Transverse colon (tissue), 4 donors: ENCODE measurements around the gene STXBP1. TPM values are rescaled to one million over a fixed set of nuclear protein-coding genes. Genes with fewer than 3 reads are reported as not detected.

ENCODE experiments used
- DNase-seq: peaks from one replicate; pipeline ENCODE4 v3.0.0-alpha.2; 2019
- H3K27ac ChIP-seq, 4 donors: fragments of 200-600 bp; sonication (generic); 2 replicates each; pipeline ENCODE4 v1.5.1; 2016 to 2018; ENCODE audit warnings: inconsistent platforms in 4 of 4
- H3K27me3 ChIP-seq: fragments of 200-600 bp; sonication (generic); 2 replicates; pipeline ENCODE4 v1.5.1; 2017; ENCODE audit warnings: inconsistent platforms
- H3K36me3 ChIP-seq, 4 donors: fragments of 200-600 bp; sonication (generic); 2 replicates each; pipeline ENCODE4 v1.5.1; 2017 to 2019; ENCODE audit warnings: inconsistent platforms in 4 of 4
- H3K4me1 ChIP-seq, 4 donors: fragments of 200-600 bp; sonication (generic); 2 replicates each; pipeline ENCODE4 v1.5.1; 2017 to 2020; ENCODE audit warnings: inconsistent platforms in 4 of 4
- H3K4me3 ChIP-seq, 4 donors: fragments of 200-600 bp; sonication (generic); 1 replicate in 1 of 4; 2 replicates in 3 of 4; pipeline versions ENCODE4 v1.5.1 to v1.6.1; 2017 to 2019; ENCODE audit warnings: inconsistent platforms in 4 of 4
- H3K9me3 ChIP-seq, 2 donors: fragments of 200-600 bp; sonication (generic); 2 replicates each; pipeline ENCODE4 v1.5.1; 2017 to 2019; ENCODE audit warnings: inconsistent platforms in 2 of 2
- EP300 ChIP-seq: sonication (generic); formaldehyde crosslinking; IDR thresholded peaks from one replicate; pipeline ENCODE4 v1.6.1; 2017; ENCODE audit warnings: antibody characterized with exemption, low read depth
- POLR2A ChIP-seq: fragments of 450-650 bp; IDR thresholded peaks from one replicate; pipeline ENCODE4 v1.6.1; 2016; ENCODE audit warnings: antibody characterized with exemption, mild to moderate bottlenecking, moderate library complexity
- POLR2AphosphoS5 ChIP-seq, 3 donors: sonication (generic); formaldehyde crosslinking; IDR thresholded peaks; one replicate each; pipeline ENCODE4 v1.6.1; 2016; ENCODE audit warnings: antibody characterized with exemption in 3 of 3
- WGBS, 2 donors: methylation state at CpG; one replicate each; pipeline ENCODE4 v1.1.5; 2018; ENCODE audit warnings: low coverage in 1 of 2; 5-methylcytosine and 5-hydroxymethylcytosine counted together
- in situ Hi-C, 4 donors: fragments of 200-750 bp; cut with MboI; loops; one replicate each; pipeline versions ENCODE4 v1.15.0 to v1.15.1; 2017; ENCODE audit warnings: low sequenced_read_pairs in 3 of 4, low pct_ligation_motif_present in 1 of 4, low pct_unique_long_range_greater_than_20kb in 1 of 4
- intact Hi-C: fragments of 100-400 bp; cut with DNase I; formaldehyde crosslinking; loops from one replicate; pipeline ENCODE4 v1.15.1; 2023; ENCODE audit warnings: low total_unique reads
- total RNA-seq, 4 donors: library from RNA; depleted of rRNA; stranded (reverse); fragments of >200 nt; gene quantifications; one replicate each; pipeline ENCODE4 v1.1.0, GENCODE V29; 2016
- TF ChIP-seq, protein P1 (sequence below), 5 experiments: fragments of 200-600 bp in 3 of 5; fragments of 450-650 bp in 2 of 5; sonication (generic) in 3 of 5; IDR thresholded peaks; 1 replicate in 2 of 5; 2 replicates in 3 of 5; pipeline ENCODE4 v1.5.1; 2016 to 2017; ENCODE audit warnings: antibody characterized with exemption in 5 of 5, inconsistent platforms in 3 of 5, mild to moderate bottlenecking in 2 of 5, moderate library complexity in 1 of 5

Gene STXBP1
- total RNA-seq, 4 donors from 2014 or later = 7.9 to 193 (median 13.3) TPM

DNA sequence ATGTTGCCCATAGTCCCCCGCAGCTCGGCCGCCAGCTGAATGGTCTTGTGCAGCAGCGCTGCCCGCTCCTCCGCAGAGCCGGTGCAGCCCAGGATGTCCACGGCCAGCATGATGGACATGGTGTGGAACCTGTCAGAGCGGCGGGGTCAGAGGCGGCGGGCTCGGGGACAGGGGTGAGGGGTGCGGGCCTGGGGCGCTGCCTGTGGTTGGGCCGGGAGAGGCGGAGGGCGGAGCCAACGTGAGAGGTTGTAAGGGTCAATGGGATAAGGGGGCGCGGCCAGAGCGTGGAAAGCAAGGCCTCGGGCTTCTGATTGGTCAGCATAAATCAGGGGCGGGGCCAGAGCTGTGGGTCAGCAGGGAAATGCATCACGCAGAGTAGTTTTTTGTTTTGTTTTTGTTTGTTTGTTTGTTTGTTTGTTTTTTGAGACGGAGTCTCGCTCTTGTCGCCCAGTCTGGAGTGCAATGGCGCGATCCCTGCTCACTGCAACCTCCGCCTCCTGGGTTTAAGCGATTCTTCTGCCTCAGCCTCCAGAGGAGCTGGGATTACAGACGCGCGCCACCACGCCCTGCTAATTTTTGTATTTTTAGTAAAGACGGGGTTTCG lies 129.9 kb downstream of the STXBP1 start:
- peaks cover 26% of the 10 kb centered on the region for H3K27me3 ChIP-seq
- TF ChIP-seq POLR2A (no peak), EP300 (no peak), POLR2AphosphoS5 (IDR thresholded peaks at IDR 0.05) (no peak)
- TF ChIP-seq, protein P1, sequence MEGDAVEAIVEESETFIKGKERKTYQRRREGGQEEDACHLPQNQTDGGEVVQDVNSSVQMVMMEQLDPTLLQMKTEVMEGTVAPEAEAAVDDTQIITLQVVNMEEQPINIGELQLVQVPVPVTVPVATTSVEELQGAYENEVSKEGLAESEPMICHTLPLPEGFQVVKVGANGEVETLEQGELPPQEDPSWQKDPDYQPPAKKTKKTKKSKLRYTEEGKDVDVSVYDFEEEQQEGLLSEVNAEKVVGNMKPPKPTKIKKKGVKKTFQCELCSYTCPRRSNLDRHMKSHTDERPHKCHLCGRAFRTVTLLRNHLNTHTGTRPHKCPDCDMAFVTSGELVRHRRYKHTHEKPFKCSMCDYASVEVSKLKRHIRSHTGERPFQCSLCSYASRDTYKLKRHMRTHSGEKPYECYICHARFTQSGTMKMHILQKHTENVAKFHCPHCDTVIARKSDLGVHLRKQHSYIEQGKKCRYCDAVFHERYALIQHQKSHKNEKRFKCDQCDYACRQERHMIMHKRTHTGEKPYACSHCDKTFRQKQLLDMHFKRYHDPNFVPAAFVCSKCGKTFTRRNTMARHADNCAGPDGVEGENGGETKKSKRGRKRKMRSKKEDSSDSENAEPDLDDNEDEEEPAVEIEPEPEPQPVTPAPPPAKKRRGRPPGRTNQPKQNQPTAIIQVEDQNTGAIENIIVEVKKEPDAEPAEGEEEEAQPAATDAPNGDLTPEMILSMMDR (IDR thresholded peaks at IDR 0.05) = no peak
- 42 to 56% methylated on average over 12 to 35 of the region's 38 CpGs for WGBS, 2 donors
- peak; percentile 54 for DNase-seq
- H3K36me3 ChIP-seq = no peaks in the 10 kb centered on the region
- in situ Hi-C loops = loop anchor here in 2 of 4 donors (25.0 kb wide), 2 partner anchors 155 to 230 kb away; no protein-coding TSS in a partner anchor
- H3K9me3 ChIP-seq = no peaks in the 10 kb centered on the region
- no peak overlapping the region for H3K27ac ChIP-seq
- intact Hi-C loops = no loop called here
- H3K4me3 ChIP-seq = no peak overlapping the region
- peaks cover 0 to 16% (median 9%) of the 10 kb centered on the region in 4 donors for H3K4me1 ChIP-seq

Other genes with a start within 250 kb of the STXBP1 start
- 10 to 100 TPM in 3 of 4 donors, 1 to 10 TPM in 1; 9.6 to 95.8 (median 29.4) TPM for gene SLC2A8, start 215.1 kb upstream of the STXBP1 start, total RNA-seq
- 10 to 100 TPM in 3 of 4 donors, 1 to 10 TPM in 1; 9.4 to 12.3 (median 11.3) TPM for gene ZNF79, start 187.9 kb upstream of the STXBP1 start, total RNA-seq
- 1,000 to 10,000 TPM; 1,054 to 2,042 (median 1,540) TPM for gene RPL12, start 160.9 kb upstream of the STXBP1 start, total RNA-seq
- gene LRSAM1, start 160.8 kb upstream of the STXBP1 start, total RNA-seq = 10 to 100 TPM; 16.2 to 39.2 (median 26.2) TPM
- not detected for gene CFAP157, start 94.7 kb downstream of the STXBP1 start, total RNA-seq
- gene PTRH1, start 103.4 kb downstream of the STXBP1 start, total RNA-seq = 1 to 10 TPM; 2.4 to 9.7 (median 6.2) TPM
- gene TTC16, start 103.8 kb downstream of the STXBP1 start, total RNA-seq = not detected
- gene TOR2A, start 123.0 kb downstream of the STXBP1 start, total RNA-seq = 100 to 1,000 TPM in 1 of 4 donors, 10 to 100 TPM in 3; 31.4 to 126 (median 48.1) TPM
- gene SH2D3C, start 166.4 kb downstream of the STXBP1 start, total RNA-seq = 10 to 100 TPM in 1 of 4 donors, 1 to 10 TPM in 3; 2.6 to 10.1 (median 3.9) TPM
- gene CDK9, start 173.8 kb downstream of the STXBP1 start, total RNA-seq = 10 to 100 TPM; 32.6 to 78.9 (median 49.3) TPM
- 100 to 1,000 TPM in 1 of 4 donors, 10 to 100 TPM in 3; 31.4 to 144 (median 74.8) TPM for gene FPGS, start 190.6 kb downstream of the STXBP1 start, total RNA-seq
- 10 to 100 TPM; 10.6 to 23.9 (median 17.0) TPM for gene ENG, start 242.4 kb downstream of the STXBP1 start, total RNA-seq